ENCODE data around the gene FZR1.

DNA sequence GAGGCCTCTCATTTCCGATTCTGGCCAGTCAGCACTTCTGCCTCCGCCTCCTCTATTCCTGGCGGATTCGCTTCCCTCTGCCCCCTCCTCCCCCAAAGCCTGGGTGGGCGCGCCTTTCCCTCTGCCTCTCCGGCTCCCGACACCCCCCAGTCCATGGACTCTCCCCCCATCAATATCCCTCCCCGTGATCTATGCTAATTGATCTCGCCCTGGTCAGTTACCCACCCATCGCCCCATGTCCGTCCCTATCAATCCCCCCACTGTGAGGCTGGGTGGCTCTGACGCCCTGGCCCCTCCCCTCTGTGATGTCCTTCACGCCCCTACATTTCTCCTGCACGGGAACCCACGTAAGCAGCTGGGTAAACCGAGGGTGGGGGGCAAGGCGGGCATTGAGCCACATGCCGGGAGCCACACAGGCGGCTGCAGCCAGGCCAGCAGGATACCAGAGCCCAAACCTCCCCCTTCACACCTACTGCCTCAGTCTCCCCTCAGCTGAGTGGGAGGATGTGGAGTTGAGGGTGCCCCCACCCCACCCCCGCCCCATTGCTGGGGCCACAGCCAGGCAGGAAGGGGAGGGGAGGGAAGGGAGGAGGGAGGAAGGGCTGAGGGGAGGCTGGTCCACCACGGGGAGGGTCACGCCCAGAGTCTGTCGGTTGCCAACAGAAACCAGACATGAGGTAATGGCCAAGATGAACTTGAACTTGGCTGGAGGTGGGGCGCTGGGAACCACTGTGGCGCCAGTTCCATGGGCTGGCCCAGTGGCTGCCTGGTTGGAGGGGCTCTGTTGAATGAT, 46.8 kb upstream of the FZR1 start:
- peak; percentile 95 for TF ChIP-seq MAZ (IDR thresholded peaks at IDR 0.05; ENCODE audit: borderline replicate concordance, low read depth, low read length)
- TF ChIP-seq RCOR1 (IDR thresholded peaks at IDR 0.05; ENCODE audit: insufficient replicate concordance, low read length): no peak
- peak; percentile 34; the same call in 1 of the 2 replicates for TF ChIP-seq POLR2A (IDR thresholded peaks at IDR 0.05; ENCODE audit: low read depth, low read length)
- TF ChIP-seq CTCF (conservative IDR thresholded peaks at IDR 0.05; ENCODE audit: low read depth, low read length): no peak
- 0 out of 2 replicates have a peak, but pooled peaks have one; percentile 19 for TF ChIP-seq USF2 (IDR thresholded peaks at IDR 0.05; ENCODE audit: low read depth, low read length)
- no peak for TF ChIP-seq NFE2L2 (IDR thresholded peaks at IDR 0.05; ENCODE audit: low read depth, low read length)
- TF ChIP-seq CEBPB (IDR thresholded peaks at IDR 0.05; ENCODE audit: low read depth, low read length): peak; percentile 11; the same call in 1 of the 2 replicates

Measured in IMR-90 (cell line).